NCI-H345 treated with DMSO at 0.1 percent for 48 hours (cell line): ENCODE data around the gene SEH1L.

Experiments used
- DNase-seq: peaks from one replicate; lab custom pipeline; 2025; ENCODE audit not compliant: unreplicated experiment; lab: John Stamatoyannopoulos, UW

Gene SEH1L

DNA sequence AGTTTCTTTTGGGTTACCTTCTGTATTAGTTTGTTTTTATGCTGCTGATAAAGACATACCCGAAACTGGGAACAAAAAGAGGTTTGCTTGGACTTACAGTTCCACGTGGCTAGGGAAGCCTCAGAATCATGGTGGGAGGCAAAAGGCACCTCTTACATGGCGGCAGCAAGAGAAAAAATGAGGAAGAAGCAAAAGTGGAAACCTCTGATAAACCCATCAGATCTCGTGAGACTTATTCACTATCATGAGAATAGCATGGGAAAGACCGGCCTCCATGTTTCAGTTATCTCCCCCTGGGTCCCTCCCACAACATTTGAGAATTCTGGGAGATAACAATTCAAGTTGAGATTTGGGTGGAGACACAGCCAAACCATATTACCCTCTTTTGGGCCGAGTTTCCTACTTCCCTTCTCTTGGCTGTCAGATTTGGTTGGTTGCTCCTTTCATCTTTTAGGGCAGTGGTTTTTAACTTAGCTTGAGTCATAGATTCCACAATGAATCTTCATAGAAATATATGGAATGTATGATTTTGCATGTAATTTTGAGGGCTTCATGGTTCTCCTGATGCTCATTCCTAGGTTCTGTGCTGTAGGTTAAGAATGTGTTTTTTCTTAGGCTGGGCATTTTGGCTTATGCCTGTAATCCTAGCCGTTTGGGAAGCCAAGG is 87.6 kb downstream of the SEH1L start:
- no peak for DNase-seq

DNA sequence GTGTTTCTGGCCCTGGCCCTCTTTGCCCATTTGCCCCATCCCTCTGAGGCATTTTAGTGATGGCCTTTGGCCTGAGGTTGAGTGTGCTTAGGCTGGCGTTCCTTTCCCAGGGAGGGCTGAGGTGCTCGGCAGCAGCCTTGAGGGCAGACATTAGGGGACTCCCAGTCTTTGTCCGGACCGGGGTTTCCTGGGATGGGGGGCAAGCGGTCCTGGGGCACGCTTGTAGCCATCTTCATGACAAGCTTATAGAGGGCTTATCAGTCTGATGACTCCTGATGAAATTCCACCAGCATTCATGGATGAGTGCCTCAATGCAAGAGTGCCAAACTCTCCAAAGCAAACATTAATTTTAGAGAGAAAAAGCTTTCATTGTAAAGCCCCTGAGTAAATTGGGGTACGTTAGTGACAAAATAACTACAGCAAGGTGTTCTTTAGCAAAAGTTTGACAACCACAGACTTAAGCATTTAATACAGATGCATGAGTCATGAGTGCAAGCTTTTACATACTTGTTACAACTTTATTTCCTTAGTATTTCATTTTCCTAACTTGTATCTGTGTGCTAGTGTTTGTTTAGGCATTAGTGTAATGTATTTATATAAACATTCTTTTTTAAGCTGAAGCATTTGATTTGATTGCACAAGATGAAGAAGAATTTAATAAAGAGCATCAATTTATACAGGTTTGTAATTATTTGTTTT is 89.0 kb downstream of the SEH1L start:
- DNase-seq: no peak
